ENCODE measurements around the gene ASNSD1. TPM values are rescaled to one million over a fixed set of nuclear protein-coding genes. Genes with fewer than 3 reads are reported as not detected.
"Not testable (repeated sequence)": the region's sequence is repeated elsewhere in the genome, so short reads cannot be mapped to it uniquely, and the experiment has no call there.

The ASNSD1 gene
- total RNA-seq, 1 donor from 2014 or later: 52.0 TPM

DNA sequence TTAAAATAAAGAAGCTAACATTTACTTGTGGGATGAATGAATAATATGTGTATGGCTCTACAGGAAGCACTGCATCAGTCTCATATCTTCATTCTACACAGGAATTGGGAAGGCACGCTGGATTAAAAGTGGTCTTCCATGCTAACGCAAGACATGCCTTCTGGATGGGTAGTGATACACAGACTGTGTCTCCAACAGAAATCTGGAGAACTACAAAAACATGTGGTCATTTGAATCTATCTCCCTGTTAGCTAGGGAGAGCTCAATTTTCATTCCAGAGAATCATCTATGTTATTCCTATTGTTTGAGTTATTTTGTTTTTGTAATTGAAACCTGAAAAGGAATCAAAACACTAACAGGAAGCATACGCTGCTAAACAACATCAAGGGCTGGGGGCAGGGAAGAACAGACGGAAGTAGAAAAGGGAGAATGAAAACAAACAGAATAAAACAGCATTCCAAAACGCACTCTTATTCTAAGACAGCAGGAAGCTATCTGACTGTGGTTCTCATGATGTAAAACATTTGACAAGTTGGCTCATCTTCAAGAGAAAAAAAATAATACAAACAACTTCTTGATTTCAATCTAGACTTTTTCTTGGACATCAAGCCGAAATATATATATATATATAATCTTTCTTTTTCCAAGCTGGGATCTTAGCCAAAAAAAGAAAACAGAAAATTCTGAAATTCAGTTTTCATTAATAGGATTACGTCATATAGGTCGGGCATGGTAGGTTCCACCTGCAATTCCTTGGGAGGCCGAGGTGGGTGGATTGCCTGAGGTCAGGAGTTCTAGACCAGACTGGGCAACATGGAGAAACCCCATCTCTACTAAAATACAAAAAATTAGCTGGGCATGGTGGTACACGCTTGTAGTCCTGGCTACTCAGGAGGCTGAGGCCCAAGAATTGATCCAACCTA, 31.5 kb upstream of the ASNSD1 start:
- intact Hi-C loops (cut with micrococcal nuclease): no loop called here
- Mint-ChIP-seq H3K4me1 (ENCODE audit: low read depth) (peaks cover under 1% of the 10 kb centered on the region), H3K27ac (no peak overlapping the region), H3K4me3 (ENCODE audit: low read depth) (no peak overlapping the region), H3K36me3 (ENCODE audit: low read depth) (no peaks in the 10 kb centered on the region), H3K27me3 (ENCODE audit: low read depth) (peaks cover 4% of the 10 kb centered on the region), H3K9me3 (no peaks in the 10 kb centered on the region)
- DNase-seq (ENCODE audit: low spot score): no peak

GRCh38 chr2:189631849-189632248, 29.4 kb upstream of the ASNSD1 start:
- Mint-ChIP-seq H3K36me3 (ENCODE audit: low read depth) (no peaks in the 10 kb centered on the region), H3K4me3 (ENCODE audit: low read depth) (no peak overlapping the region), H3K9me3 (no peaks in the 10 kb centered on the region), H3K27me3 (ENCODE audit: low read depth) (peaks cover 4% of the 10 kb centered on the region), H3K4me1 (ENCODE audit: low read depth) (no peaks in the 10 kb centered on the region), H3K27ac (no peak overlapping the region)
- DNase-seq (ENCODE audit: low spot score): no peak
- intact Hi-C loops (cut with micrococcal nuclease): no loop called here

- H3K4me1 Mint-ChIP-seq (ENCODE audit: low read depth): no peaks in the 10 kb centered on the region
- no peak for DNase-seq (ENCODE audit: low spot score)
- H3K27ac Mint-ChIP-seq: no peak overlapping the region
- peaks cover 4% of the 10 kb centered on the region for H3K27me3 Mint-ChIP-seq (ENCODE audit: low read depth)
- intact Hi-C loops (cut with micrococcal nuclease): no loop called here
- H3K36me3 Mint-ChIP-seq (ENCODE audit: low read depth): no peaks in the 10 kb centered on the region
- no peak overlapping the region for H3K4me3 Mint-ChIP-seq (ENCODE audit: low read depth)
- H3K9me3 Mint-ChIP-seq: no peaks in the 10 kb centered on the region
Measured at GRCh38 chr2:189633392-189633811, 27.9 kb upstream of the ASNSD1 start.

DNA sequence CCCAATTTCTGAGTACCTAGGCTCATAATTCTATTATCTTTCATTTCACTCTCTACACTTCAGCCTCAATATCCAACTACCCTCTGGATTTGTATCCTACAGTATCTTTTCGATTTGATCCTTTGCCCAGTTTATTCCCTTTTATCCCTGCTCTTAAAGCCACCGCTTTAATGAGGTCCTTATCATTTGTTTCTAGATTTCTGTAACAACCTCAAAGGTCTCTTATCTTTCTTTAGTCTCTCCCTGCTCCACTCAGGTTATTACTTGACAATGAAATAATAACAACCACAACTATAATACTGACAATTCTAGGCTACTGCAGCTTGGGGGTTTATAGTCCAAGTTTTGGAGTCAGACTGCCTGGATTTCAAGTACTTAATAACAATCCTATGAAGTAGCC, 25.9 kb upstream of the ASNSD1 start:
- Mint-ChIP-seq H3K27me3 (ENCODE audit: low read depth) (peaks cover 4% of the 10 kb centered on the region), H3K4me1 (ENCODE audit: low read depth) (peaks cover 4% of the 10 kb centered on the region), H3K9me3 (no peaks in the 10 kb centered on the region), H3K36me3 (ENCODE audit: low read depth) (no peaks in the 10 kb centered on the region), H3K4me3 (ENCODE audit: low read depth) (no peak overlapping the region), H3K27ac (no peak overlapping the region)
- no peak for DNase-seq (ENCODE audit: low spot score)
- intact Hi-C loops (cut with micrococcal nuclease): no loop called here

DNA sequence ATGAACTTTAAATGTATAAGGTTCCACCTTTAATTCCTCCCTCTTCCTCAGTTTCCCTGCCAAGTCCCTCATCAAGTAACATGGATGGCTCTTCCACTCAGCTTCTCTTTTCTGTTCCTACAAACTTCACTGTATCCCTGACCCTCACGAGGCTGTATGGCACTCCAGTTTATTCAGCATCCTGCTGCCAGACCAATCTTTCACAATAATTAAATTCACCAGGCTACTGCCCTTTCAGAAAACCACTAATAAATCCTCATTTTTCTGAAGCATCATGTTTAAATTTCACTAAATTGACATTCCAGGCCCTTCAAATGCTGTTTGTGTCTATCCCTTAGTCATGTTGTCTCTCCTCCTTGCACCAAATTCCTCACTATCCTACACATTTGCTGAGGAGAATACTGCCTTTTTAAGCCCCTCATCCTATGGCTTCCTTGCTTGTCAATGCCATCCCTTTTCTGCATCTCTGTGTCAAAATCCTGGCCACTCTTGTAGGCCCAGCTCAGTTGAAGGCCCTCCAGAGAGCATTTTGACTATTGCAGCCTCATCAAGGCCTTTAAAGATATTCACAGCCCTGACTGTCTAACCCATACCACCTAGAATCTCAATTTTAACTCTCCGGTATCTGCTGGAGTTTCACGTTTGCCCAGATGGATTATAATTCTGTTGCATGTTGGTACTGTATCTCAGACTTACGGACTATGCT, 22.8 kb upstream of the ASNSD1 start:
- H3K4me3 Mint-ChIP-seq (ENCODE audit: low read depth): no peak overlapping the region
- no peaks in the 10 kb centered on the region for H3K9me3 Mint-ChIP-seq
- peaks cover 16% of the 10 kb centered on the region for H3K4me1 Mint-ChIP-seq (ENCODE audit: low read depth)
- no peaks in the 10 kb centered on the region for H3K27me3 Mint-ChIP-seq (ENCODE audit: low read depth)
- no peak for DNase-seq (ENCODE audit: low spot score)
- no peaks in the 10 kb centered on the region for H3K36me3 Mint-ChIP-seq (ENCODE audit: low read depth)
- no peak overlapping the region for H3K27ac Mint-ChIP-seq
- intact Hi-C loops (cut with micrococcal nuclease): no loop called here

- Mint-ChIP-seq H3K27me3 (ENCODE audit: low read depth) (no peaks in the 10 kb centered on the region), H3K4me3 (ENCODE audit: low read depth) (no peak overlapping the region), H3K9me3 (no peaks in the 10 kb centered on the region), H3K36me3 (ENCODE audit: low read depth) (no peaks in the 10 kb centered on the region), H3K27ac (no peak overlapping the region), H3K4me1 (ENCODE audit: low read depth) (peaks cover 16% of the 10 kb centered on the region)
- intact Hi-C loops (cut with micrococcal nuclease): no loop called here
- DNase-seq (ENCODE audit: low spot score): no peak
Measured at GRCh38 chr2:189639007-189639609, 22.2 kb upstream of the ASNSD1 start.

- no peak for DNase-seq (ENCODE audit: low spot score)
- Mint-ChIP-seq H3K36me3 (ENCODE audit: low read depth) (no peaks in the 10 kb centered on the region), H3K27ac (no peak overlapping the region), H3K4me3 (ENCODE audit: low read depth) (no peak overlapping the region), H3K27me3 (ENCODE audit: low read depth) (no peaks in the 10 kb centered on the region), H3K9me3 (no peaks in the 10 kb centered on the region), H3K4me1 (ENCODE audit: low read depth) (peaks cover 16% of the 10 kb centered on the region)
- intact Hi-C loops (cut with micrococcal nuclease): loop anchor here (1.0 kb wide), 1 partner anchor 20 kb away; the partner anchor contains the start of gene ASNSD1
Measured at GRCh38 chr2:189641002-189641401, 20.3 kb upstream of the ASNSD1 start.

DNA sequence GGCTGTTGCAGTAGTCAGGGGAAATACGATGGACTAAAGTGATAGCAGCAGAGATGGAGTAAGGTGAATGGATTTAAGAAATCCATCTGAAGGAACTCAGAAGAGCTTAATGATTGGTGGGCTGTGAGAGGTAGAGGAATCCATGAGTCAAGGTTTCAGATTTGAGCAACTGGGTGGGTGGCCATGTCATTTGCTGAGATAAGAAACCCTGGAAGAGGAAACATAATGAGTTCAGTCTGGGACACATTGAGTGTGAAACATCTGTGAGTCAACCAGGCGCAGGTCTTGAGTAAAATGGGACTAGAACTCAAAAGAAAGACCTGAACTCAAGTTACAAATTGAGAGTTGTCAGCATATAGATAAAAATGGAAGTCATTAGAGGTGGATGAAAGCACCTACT, 19.7 kb upstream of the ASNSD1 start:
- H3K36me3 Mint-ChIP-seq (ENCODE audit: low read depth): no peaks in the 10 kb centered on the region
- intact Hi-C loops (cut with micrococcal nuclease): loop anchor here (1.0 kb wide), 1 partner anchor 20 kb away; the partner anchor contains the start of gene ASNSD1
- no peak for DNase-seq (ENCODE audit: low spot score)
- H3K4me1 Mint-ChIP-seq (ENCODE audit: low read depth): peaks cover 16% of the 10 kb centered on the region
- H3K9me3 Mint-ChIP-seq: no peaks in the 10 kb centered on the region
- H3K27me3 Mint-ChIP-seq (ENCODE audit: low read depth): no peaks in the 10 kb centered on the region
- H3K27ac Mint-ChIP-seq: no peak overlapping the region
- H3K4me3 Mint-ChIP-seq (ENCODE audit: low read depth): no peak overlapping the region

GRCh38 chr2:189646521-189646920, 14.7 kb upstream of the ASNSD1 start:
- Mint-ChIP-seq H3K36me3 (ENCODE audit: low read depth) (peaks cover 5% of the 10 kb centered on the region), H3K27ac (no peak overlapping the region), H3K9me3 (peaks cover 6% of the 10 kb centered on the region), H3K27me3 (ENCODE audit: low read depth) (no peaks in the 10 kb centered on the region), H3K4me3 (ENCODE audit: low read depth) (no peak overlapping the region), H3K4me1 (ENCODE audit: low read depth) (peaks cover 6% of the 10 kb centered on the region)
- intact Hi-C loops (cut with micrococcal nuclease): no loop called here
- no peak for DNase-seq (ENCODE audit: low spot score)

DNA sequence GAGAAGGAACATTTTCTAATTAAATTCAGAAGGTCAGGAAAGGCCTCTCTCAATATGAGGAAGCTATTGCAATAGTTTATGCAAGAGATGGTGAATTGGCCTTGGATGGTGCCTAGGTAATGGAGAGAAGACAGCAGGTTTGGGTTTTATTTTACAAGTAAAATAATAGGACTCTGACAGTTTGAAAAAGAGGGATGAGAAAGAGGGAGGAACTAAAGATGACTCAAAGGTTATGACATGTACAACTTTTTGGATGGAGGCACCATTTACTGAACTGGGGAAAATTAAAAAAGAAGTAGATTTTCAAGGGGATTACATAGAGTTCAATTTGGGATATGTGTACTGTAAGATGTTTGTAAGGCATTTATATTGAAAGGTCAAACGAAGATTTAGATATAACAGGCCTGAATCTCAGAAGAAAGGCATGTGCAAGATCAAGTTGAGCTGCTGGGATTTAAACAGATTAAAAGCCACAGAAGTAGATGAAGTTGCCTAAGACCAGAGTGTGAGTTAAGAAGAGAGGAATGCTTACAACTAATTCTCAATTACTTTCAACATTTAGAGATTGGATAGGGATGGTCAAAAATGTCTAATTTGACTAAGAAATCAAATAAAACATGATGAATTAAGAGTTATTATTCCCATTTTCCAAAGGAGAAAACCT, 12.3 kb upstream of the ASNSD1 start:
- H3K27me3 Mint-ChIP-seq (ENCODE audit: low read depth): no peaks in the 10 kb centered on the region
- H3K4me1 Mint-ChIP-seq (ENCODE audit: low read depth): no peaks in the 10 kb centered on the region
- intact Hi-C loops (cut with micrococcal nuclease): no loop called here
- H3K4me3 Mint-ChIP-seq (ENCODE audit: low read depth): no peak overlapping the region
- H3K9me3 Mint-ChIP-seq: peaks cover 16% of the 10 kb centered on the region
- no peak for DNase-seq (ENCODE audit: low spot score)
- H3K27ac Mint-ChIP-seq: no peak overlapping the region
- peaks cover 14% of the 10 kb centered on the region for H3K36me3 Mint-ChIP-seq (ENCODE audit: low read depth)

- no peaks in the 10 kb centered on the region for H3K27me3 Mint-ChIP-seq (ENCODE audit: low read depth)
- no peak overlapping the region for H3K27ac Mint-ChIP-seq
- peaks cover 14% of the 10 kb centered on the region for H3K36me3 Mint-ChIP-seq (ENCODE audit: low read depth)
- H3K4me3 Mint-ChIP-seq (ENCODE audit: low read depth): no peak overlapping the region
- intact Hi-C loops (cut with micrococcal nuclease): no loop called here
- DNase-seq (ENCODE audit: low spot score): no peak
- peaks cover 2% of the 10 kb centered on the region for H3K4me1 Mint-ChIP-seq (ENCODE audit: low read depth)
- peaks cover 21% of the 10 kb centered on the region for H3K9me3 Mint-ChIP-seq
Measured at GRCh38 chr2:189651284-189651683, 10.0 kb upstream of the ASNSD1 start.

DNA sequence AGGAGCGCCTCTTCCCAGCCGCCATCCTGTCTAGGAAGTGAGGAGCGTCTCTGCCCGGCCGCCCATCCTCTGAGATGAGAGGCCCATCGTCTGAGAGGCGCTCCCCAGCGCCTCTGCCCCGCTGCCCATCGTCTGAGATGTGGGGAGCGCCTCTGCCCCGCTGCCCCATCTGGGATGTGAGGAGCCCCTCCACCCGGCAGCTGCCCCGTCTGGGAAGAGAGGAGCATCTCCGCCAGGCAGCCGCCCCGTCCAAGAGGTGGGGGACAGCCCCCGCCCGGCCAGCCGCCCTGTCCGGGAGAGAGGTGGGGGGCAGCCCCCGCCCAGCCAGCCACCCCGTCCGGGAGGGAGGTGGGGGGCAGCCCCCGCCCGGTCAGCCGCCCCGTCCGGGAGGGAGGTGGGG, 7.8 kb upstream of the ASNSD1 start:
- peaks cover 16% of the 10 kb centered on the region for H3K4me1 Mint-ChIP-seq (ENCODE audit: low read depth)
- intact Hi-C loops (cut with micrococcal nuclease): not testable (repeated sequence)

More for the DNA sequence above, 7.8 kb upstream of the ASNSD1 start:
- not testable (repeated sequence) for DNase-seq (ENCODE audit: low spot score); H3K27me3 Mint-ChIP-seq (ENCODE audit: low read depth); H3K4me3 Mint-ChIP-seq (ENCODE audit: low read depth); H3K27ac Mint-ChIP-seq
- Mint-ChIP-seq H3K36me3 (ENCODE audit: low read depth) (peaks cover 14% of the 10 kb centered on the region), H3K9me3 (peaks cover 21% of the 10 kb centered on the region)

Measured in activated T-helper 2 cell treated with anti-CD3 and anti-CD28 coated beads, Interferon-gamma antibody, Interleukin-2, Interleukin-4, amounts not matched to agents 10 μg/mL and 5 μg/mL and 100 μg/mL, durations not matched to agents 14 hours and 24 hours and 36 hours (primary cell).